ENCODE data around the gene MSL3B.

The MSL3B gene

GRCh38 chr2:233831861-233832260, 36.3 kb downstream of the MSL3B start:
- no peaks in the 10 kb centered on the region for H3K9me3 ChIP-seq (ENCODE audit: control insufficient read depth in 4 of 4, low read length in 3 of 4)
- H3K4me1 ChIP-seq (ENCODE audit: control insufficient read depth in 4 of 4, insufficient read depth in 4 of 4, low read length in 3 of 4) = no peaks in the 10 kb centered on the region
- WGBS = 98% methylated on average over 6 of the region's 6 CpGs
- H3K36me3 ChIP-seq (ENCODE audit: control insufficient read depth in 4 of 4, insufficient read depth in 3 of 4, low read depth in 1 of 4, low read length in 3 of 4) = no peaks in the 10 kb centered on the region
- H3K27me3 ChIP-seq (ENCODE audit: control insufficient read depth in 4 of 4, insufficient read depth in 4 of 4, low read length in 3 of 4) = no peaks in the 10 kb centered on the region
- no peak overlapping the region for H3K9ac ChIP-seq (ENCODE audit: low read depth in 1 of 2, low read length in 2 of 2)
- TF ChIP-seq FOXA2 (IDR thresholded peaks at IDR 0.05) (no peak), ZBTB33 (IDR thresholded peaks at IDR 0.05) (no peak), RXRA (IDR thresholded peaks at IDR 0.05) (no peak), TAF1 (conservative IDR thresholded peaks at IDR 0.05) (no peak), EGR1 (IDR thresholded peaks at IDR 0.05; ENCODE audit: low read depth in 2 of 2) (no peak), CTCF (IDR thresholded peaks at IDR 0.05; ENCODE audit: low read depth, low read length, missing input control) (no peak), YY1 (IDR thresholded peaks at IDR 0.05) (no peak), ATF3 (IDR thresholded peaks at IDR 0.05) (no peak), RAD21 (IDR thresholded peaks at IDR 0.05) (no peak), REST (IDR thresholded peaks at IDR 0.05) (no peak), GABPA (IDR thresholded peaks at IDR 0.05 in 1 of 2, conservative IDR thresholded peaks at IDR 0.05 in 1 of 2) (no peak), FOXA1 (IDR thresholded peaks at IDR 0.05) (no peak), NR2F2 (IDR thresholded peaks at IDR 0.05) (no peak), SP1 (IDR thresholded peaks at IDR 0.05) (no peak), HNF4A (conservative IDR thresholded peaks at IDR 0.05) (no peak), HNF4G (IDR thresholded peaks at IDR 0.05) (no peak), MAX (IDR thresholded peaks at IDR 0.05) (no peak), JUND (IDR thresholded peaks at IDR 0.05) (no peak)
- no peak overlapping the region for H3K27ac ChIP-seq (ENCODE audit: low read depth in 1 of 2, low read length in 2 of 2)
- DNase-seq (ENCODE audit: low spot score) = no peak
- no peak overlapping the region for H3K4me3 ChIP-seq (ENCODE audit: low read depth in 1 of 3, low read length in 3 of 3)
